HepG2 (cell line): ENCODE data around the gene C1orf50. TPM values are rescaled to one million over a fixed set of nuclear protein-coding genes. Genes with fewer than 3 reads are reported as not detected.

ENCODE experiments used
- AKAP8 ChIP-seq: sonication (generic); formaldehyde crosslinking; IDR thresholded peaks from 2 replicates; pipeline ENCODE4 v1.5.1; 2020; ENCODE audit warnings: mild to moderate bottlenecking, missing genetic modification reagents
- GABPA ChIP-seq, 2 experiments: IDR thresholded peaks; 2 replicates each; pipeline ENCODE4 v1.6.1; 2011 to 2016; ENCODE audit warnings: low read depth in 2 of 2, low read length in 1 of 2, missing biosample characterization in 1 of 2, missing genetic modification characterization in 1 of 2
- KDM2A ChIP-seq: sonication (generic); formaldehyde crosslinking; IDR thresholded peaks from 2 replicates; pipeline ENCODE4 v1.4.0; 2020; ENCODE audit warnings: low read depth, missing genetic modification reagents, borderline replicate concordance
- MEF2D ChIP-seq: sonication (generic); formaldehyde crosslinking; IDR thresholded peaks from 2 replicates; pipeline ENCODE4 v1.5.1; 2020; ENCODE audit warnings: mild to moderate bottlenecking, missing genetic modification reagents
- NFYC ChIP-seq: IDR thresholded peaks from 2 replicates; pipeline ENCODE4 v1.6.1; 2016; ENCODE audit warnings: missing genetic modification reagents, missing compliant biosample characterization
- ONECUT2 ChIP-seq: sonication (generic); formaldehyde crosslinking; IDR thresholded peaks from 2 replicates; pipeline ENCODE4 v1.4.0; 2020; ENCODE audit warnings: missing genetic modification reagents
- POLR2AphosphoS5 ChIP-seq: IDR thresholded peaks from 2 replicates; pipeline ENCODE4 v1.6.1; 2012; ENCODE audit warnings: low read depth, low read length
- TCF7 ChIP-seq: sonication (generic); IDR thresholded peaks from 2 replicates; pipeline ENCODE4 v1.6.1; 2016; ENCODE audit warnings: antibody characterized with exemption, low read depth
- ZBTB42 ChIP-seq: sonication (generic); formaldehyde crosslinking; IDR thresholded peaks from 2 replicates; pipeline ENCODE4 v1.5.0; 2020; ENCODE audit warnings: mild to moderate bottlenecking, missing genetic modification reagents
- ZFY ChIP-seq: sonication (generic); formaldehyde crosslinking; IDR thresholded peaks from 2 replicates; pipeline ENCODE4 v1.4.0; 2020; ENCODE audit warnings: missing genetic modification reagents
- ZNF12 ChIP-seq: sonication (generic); formaldehyde crosslinking; IDR thresholded peaks from 2 replicates; pipeline ENCODE4 v1.5.0; 2020; ENCODE audit warnings: missing genetic modification reagents
- ZNF138 ChIP-seq: sonication (generic); formaldehyde crosslinking; IDR thresholded peaks from 2 replicates; pipeline ENCODE4 v1.5.0; 2020; ENCODE audit warnings: mild to moderate bottlenecking, low read depth, missing genetic modification reagents
- ZNF629 ChIP-seq: sonication (generic); formaldehyde crosslinking; conservative IDR thresholded peaks from 2 replicates; pipeline ENCODE4 v1.5.0; 2020; ENCODE audit warnings: missing genetic modification reagents
- ZNF720 ChIP-seq: sonication (generic); formaldehyde crosslinking; IDR thresholded peaks from 2 replicates; pipeline ENCODE4 v1.4.0; 2020; ENCODE audit warnings: missing genetic modification reagents
- ZNF75D ChIP-seq: sonication (generic); formaldehyde crosslinking; IDR thresholded peaks from 2 replicates; pipeline ENCODE4 v1.8.1; 2023; ENCODE audit warnings: missing genetic modification reagents, mild to moderate bottlenecking, borderline replicate concordance
- ZZZ3 ChIP-seq: sonication (generic); formaldehyde crosslinking; IDR thresholded peaks from 2 replicates; pipeline ENCODE4 v1.4.0; 2020; ENCODE audit warnings: missing genetic modification reagents, mild to moderate bottlenecking, borderline replicate concordance
- polyA plus RNA-seq, 8 experiments: library from polyadenylated mRNA; depleted of rRNA in 3 of 8; stranded (reverse) in 7 of 8; unstranded in 1 of 8; fragments of >200 nt; fragmentation: Illumina TruSeq in 4 of 8; extraction: Trizol in 4 of 8; gene quantifications; 2 replicates each; pipeline versions ENCODE4 v1.2.1 to v1.2.3, GENCODE V29; 2011 to 2016; ENCODE audit warnings: low read depth in 4 of 8, missing spikeins in 1 of 8, mixed read lengths in 1 of 8; ENCODE audit not compliant: insufficient read depth in 1 of 8
- total RNA-seq, 5 experiments: library from RNA; depleted of rRNA; stranded (reverse); fragments of >200 nt; fragmentation: Illumina TruSeq; extraction: Trizol; gene quantifications; 2 replicates each; pipeline ENCODE4 v1.2.3, GENCODE V29; 2016; ENCODE audit warnings: low read depth in 1 of 5
- TF ChIP-seq, protein P1 (sequence below): sonication (generic); formaldehyde crosslinking; IDR thresholded peaks from 2 replicates; pipeline ENCODE4 v1.4.0; 2020; ENCODE audit warnings: missing genetic modification reagents
- TF ChIP-seq, protein P2 (sequence below): sonication (generic); formaldehyde crosslinking; IDR thresholded peaks from 2 replicates; pipeline ENCODE4 v1.8.1; 2023; ENCODE audit warnings: mild to moderate bottlenecking, missing genetic modification reagents
- TF ChIP-seq, protein P3 (sequence below): fragments of 450-650 bp; IDR thresholded peaks from 2 replicates; pipeline ENCODE4 v1.6.1; 2016
- TF ChIP-seq, protein P4 (sequence below): sonication (generic); formaldehyde crosslinking; IDR thresholded peaks from 2 replicates; pipeline ENCODE4 v1.4.0; 2020; ENCODE audit warnings: missing genetic modification reagents
- TF ChIP-seq, protein P5 (sequence below): sonication (generic); formaldehyde crosslinking; IDR thresholded peaks from 2 replicates; pipeline ENCODE4 v1.8.1; 2023; ENCODE audit warnings: missing genetic modification reagents, mild to moderate bottlenecking, borderline replicate concordance

The C1orf50 gene
- total and polyA plus RNA-seq, 2 of the 13 experiments (the other 11 are each of a cell fraction or from before 2014, with no cell fraction given): 4.3 to 4.8 TPM

DNA sequence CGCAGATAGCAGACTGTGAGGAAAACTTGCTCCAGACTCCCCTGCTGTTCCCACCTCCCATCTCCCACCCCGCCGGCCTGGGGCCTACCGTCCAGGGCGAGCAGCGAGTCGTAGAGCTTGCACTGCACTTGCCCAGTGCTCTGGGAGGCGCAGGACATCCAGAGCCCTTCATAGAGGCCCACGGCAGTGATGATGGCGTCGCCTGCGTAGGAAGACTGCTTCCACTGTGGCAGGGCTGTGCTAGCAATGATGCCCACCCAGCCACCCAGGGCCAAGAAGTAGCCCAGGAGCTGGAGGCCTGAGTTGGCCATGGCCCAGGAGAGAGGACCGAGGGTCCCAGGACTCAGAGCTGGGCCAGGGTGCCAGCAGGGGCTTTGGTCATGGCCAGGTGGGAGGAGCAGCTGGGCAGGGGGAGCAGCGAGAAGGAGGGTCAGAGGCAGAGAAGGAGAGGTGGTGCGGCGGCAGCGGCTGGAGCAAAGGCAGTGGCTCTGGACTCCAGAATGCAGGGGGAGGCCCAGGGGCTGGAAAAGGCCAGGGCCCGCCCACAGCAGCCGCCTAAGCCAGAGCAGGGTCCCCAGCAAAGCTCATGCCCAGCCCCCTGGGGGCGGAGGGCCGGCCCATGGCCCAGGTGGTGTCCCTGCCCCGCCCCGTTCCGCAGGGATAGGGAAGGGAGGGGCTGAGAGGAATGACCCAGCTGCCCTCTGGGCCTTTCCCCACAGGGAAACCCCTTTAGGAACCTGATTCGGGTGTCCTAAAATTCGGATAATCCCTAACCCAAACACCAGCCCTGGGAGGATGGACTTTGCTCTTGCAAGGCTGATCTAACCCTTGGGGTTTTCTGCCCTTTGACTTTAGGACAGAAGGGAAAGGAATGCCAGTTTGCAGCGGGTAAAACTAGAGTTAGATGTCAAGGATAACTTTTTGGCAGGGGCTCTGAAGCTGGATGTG is 27.0 kb upstream of the C1orf50 start, which contains the start of gene CLDN19 (continued):
- TF ChIP-seq, protein P1, sequence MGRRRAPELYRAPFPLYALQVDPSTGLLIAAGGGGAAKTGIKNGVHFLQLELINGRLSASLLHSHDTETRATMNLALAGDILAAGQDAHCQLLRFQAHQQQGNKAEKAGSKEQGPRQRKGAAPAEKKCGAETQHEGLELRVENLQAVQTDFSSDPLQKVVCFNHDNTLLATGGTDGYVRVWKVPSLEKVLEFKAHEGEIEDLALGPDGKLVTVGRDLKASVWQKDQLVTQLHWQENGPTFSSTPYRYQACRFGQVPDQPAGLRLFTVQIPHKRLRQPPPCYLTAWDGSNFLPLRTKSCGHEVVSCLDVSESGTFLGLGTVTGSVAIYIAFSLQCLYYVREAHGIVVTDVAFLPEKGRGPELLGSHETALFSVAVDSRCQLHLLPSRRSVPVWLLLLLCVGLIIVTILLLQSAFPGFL (CRISPR knock-in tag): no peak
- TF ChIP-seq POLR2AphosphoS5: 0 out of 2 replicates have a peak, but pooled peaks have one; percentile 48
- TF ChIP-seq AKAP8 (CRISPR knock-in tag): no peak
- TF ChIP-seq NFYC (CRISPR knock-in tag): no peak
- TF ChIP-seq, protein P2, sequence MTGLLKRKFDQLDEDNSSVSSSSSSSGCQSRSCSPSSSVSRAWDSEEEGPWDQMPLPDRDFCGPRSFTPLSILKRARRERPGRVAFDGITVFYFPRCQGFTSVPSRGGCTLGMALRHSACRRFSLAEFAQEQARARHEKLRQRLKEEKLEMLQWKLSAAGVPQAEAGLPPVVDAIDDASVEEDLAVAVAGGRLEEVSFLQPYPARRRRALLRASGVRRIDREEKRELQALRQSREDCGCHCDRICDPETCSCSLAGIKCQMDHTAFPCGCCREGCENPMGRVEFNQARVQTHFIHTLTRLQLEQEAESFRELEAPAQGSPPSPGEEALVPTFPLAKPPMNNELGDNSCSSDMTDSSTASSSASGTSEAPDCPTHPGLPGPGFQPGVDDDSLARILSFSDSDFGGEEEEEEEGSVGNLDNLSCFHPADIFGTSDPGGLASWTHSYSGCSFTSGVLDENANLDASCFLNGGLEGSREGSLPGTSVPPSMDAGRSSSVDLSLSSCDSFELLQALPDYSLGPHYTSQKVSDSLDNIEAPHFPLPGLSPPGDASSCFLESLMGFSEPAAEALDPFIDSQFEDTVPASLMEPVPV: no peak
- no peak for TF ChIP-seq ZNF720 (CRISPR knock-in tag)
- TF ChIP-seq ZBTB42: peak; percentile 3; the same call in 1 of the 2 replicates
- TF ChIP-seq KDM2A: peak; percentile 10; the same call in 1 of the 2 replicates
- TF ChIP-seq TCF7: no peak
- TF ChIP-seq, protein P3, sequence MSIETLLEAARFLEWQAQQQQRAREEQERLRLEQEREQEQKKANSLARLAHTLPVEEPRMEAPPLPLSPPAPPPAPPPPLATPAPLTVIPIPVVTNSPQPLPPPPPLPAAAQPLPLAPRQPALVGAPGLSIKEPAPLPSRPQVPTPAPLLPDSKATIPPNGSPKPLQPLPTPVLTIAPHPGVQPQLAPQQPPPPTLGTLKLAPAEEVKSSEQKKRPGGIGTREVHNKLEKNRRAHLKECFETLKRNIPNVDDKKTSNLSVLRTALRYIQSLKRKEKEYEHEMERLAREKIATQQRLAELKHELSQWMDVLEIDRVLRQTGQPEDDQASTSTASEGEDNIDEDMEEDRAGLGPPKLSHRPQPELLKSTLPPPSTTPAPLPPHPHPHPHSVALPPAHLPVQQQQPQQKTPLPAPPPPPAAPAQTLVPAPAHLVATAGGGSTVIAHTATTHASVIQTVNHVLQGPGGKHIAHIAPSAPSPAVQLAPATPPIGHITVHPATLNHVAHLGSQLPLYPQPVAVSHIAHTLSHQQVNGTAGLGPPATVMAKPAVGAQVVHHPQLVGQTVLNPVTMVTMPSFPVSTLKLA: no peak
- peak; percentile 28; the same call in 1 of the 2 replicates for TF ChIP-seq MEF2D (CRISPR knock-in tag)
- TF ChIP-seq ZFY (CRISPR knock-in tag): peak; percentile 58
- no peak for TF ChIP-seq ZZZ3 (CRISPR knock-in tag)
- no peak for TF ChIP-seq ZNF75D (CRISPR knock-in tag)
- TF ChIP-seq, protein P4, sequence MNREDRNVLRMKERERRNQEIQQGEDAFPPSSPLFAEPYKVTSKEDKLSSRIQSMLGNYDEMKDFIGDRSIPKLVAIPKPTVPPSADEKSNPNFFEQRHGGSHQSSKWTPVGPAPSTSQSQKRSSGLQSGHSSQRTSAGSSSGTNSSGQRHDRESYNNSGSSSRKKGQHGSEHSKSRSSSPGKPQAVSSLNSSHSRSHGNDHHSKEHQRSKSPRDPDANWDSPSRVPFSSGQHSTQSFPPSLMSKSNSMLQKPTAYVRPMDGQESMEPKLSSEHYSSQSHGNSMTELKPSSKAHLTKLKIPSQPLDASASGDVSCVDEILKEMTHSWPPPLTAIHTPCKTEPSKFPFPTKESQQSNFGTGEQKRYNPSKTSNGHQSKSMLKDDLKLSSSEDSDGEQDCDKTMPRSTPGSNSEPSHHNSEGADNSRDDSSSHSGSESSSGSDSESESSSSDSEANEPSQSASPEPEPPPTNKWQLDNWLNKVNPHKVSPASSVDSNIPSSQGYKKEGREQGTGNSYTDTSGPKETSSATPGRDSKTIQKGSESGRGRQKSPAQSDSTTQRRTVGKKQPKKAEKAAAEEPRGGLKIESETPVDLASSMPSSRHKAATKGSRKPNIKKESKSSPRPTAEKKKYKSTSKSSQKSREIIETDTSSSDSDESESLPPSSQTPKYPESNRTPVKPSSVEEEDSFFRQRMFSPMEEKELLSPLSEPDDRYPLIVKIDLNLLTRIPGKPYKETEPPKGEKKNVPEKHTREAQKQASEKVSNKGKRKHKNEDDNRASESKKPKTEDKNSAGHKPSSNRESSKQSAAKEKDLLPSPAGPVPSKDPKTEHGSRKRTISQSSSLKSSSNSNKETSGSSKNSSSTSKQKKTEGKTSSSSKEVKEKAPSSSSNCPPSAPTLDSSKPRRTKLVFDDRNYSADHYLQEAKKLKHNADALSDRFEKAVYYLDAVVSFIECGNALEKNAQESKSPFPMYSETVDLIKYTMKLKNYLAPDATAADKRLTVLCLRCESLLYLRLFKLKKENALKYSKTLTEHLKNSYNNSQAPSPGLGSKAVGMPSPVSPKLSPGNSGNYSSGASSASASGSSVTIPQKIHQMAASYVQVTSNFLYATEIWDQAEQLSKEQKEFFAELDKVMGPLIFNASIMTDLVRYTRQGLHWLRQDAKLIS (CRISPR knock-in tag): no peak
- no peak for TF ChIP-seq ZNF138 (CRISPR knock-in tag)
- no peak for TF ChIP-seq ZNF12
- no peak for TF ChIP-seq GABPA (IDR thresholded peaks at IDR 0.05; ENCODE audit: low read depth, low read length)
- no peak for TF ChIP-seq GABPA (CRISPR knock-in tag; IDR thresholded peaks at IDR 0.05; ENCODE audit: low read depth)
- no peak for TF ChIP-seq ZNF629 (CRISPR knock-in tag)
- TF ChIP-seq, protein P5, sequence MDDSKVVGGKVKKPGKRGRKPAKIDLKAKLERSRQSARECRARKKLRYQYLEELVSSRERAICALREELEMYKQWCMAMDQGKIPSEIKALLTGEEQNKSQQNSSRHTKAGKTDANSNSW (CRISPR knock-in tag): no peak
- TF ChIP-seq ONECUT2 (CRISPR knock-in tag): no peak
